Pancreas (tissue), 10 donors: ENCODE results near the gene USP24. TPM values are rescaled to one million over a fixed set of nuclear protein-coding genes. Genes with fewer than 3 reads are reported as not detected.

Source experiments
- ATAC-seq, 4 donors: fragments of 200-7000 bp; cut with Tn5 transposase; one replicate each; pipeline versions ENCODE4 v1.8.0 to v1.9.1; 2020; ENCODE audit warnings: mild to moderate bottlenecking in 4 of 4, moderate library complexity in 4 of 4
- DNase-seq, 6 donors: peaks; one replicate each; pipeline ENCODE4 v3.0.0-alpha.2; 2020
- FAIRE-seq: peaks from 2 replicates; lab custom pipeline; 2012; peaks lifted over from hg19 to GRCh38; lab: Jason Lieb, UNC
- H3K27ac ChIP-seq, 4 donors: fragments of 200-600 bp; sonication (generic); 1 replicate in 3 of 4; 2 replicates in 1 of 4; pipeline versions ENCODE4 v1.5.0 to v1.8.0; 2020
- H3K27me3 ChIP-seq, 4 donors: fragments of 200-600 bp; one replicate each; pipeline ENCODE4 v1.8.0; 2021
- H3K36me3 ChIP-seq, 3 donors: fragments of 200-600 bp; sonication (generic) in 1 of 3; one replicate each; pipeline versions ENCODE4 v1.5.0 to v1.8.0; 2020 to 2021
- H3K4me1 ChIP-seq, 3 donors: fragments of 200-600 bp; one replicate each; pipeline ENCODE4 v1.8.0; 2021
- H3K4me3 ChIP-seq, 4 donors: fragments of 200-600 bp; sonication (generic) in 2 of 4; one replicate each; pipeline versions ENCODE4 v1.5.0 to v1.8.0; 2020 to 2021
- H3K9me3 ChIP-seq, 4 donors: fragments of 200-600 bp; one replicate each; pipeline ENCODE4 v1.8.0; 2021
- CTCF ChIP-seq, 4 donors: fragments of 200-600 bp; sonication (generic) in 3 of 4; IDR thresholded peaks; one replicate each; pipeline versions ENCODE4 v1.5.0 to v1.8.0; 2021; ENCODE audit warnings: antibody characterized with exemption in 4 of 4
- whole genome bisulfite sequencing, 2 donors: extraction: QIAGEN DNeasy Blood & Tissue Kit; methylation state at CpG; one replicate each; pipeline ENCODE4 v1.1.7; 2013; 5-methylcytosine and 5-hydroxymethylcytosine counted together
- intact Hi-C, 3 donors: fragments of 100-400 bp; cut with DNase I; formaldehyde crosslinking; loops; one replicate each; pipeline versions ENCODE4 v1.11.1 to v1.14.2; 2022
- polyA plus RNA-seq, 2 donors: library from polyadenylated mRNA; stranded (reverse); fragments of 200-250 nt; gene quantifications; one replicate each; pipeline ENCODE4 v1.2.3, GENCODE V29; 2013
- total RNA-seq, 6 donors: library from RNA; stranded (reverse); fragmentation: NEBNext Ultra II Directional in 4 of 6; extraction: Animal tissue kit (Norgen Biotek cat#: 25700) in 4 of 6; gene quantifications; one replicate each; pipeline versions ENCODE4 v1.2.1 to v1.2.4, GENCODE V29; 2021 to 2023
- donor health status: healthy with polysubstance abuse.
- donor health status: DM: no; HTN: no; CAD: no; lungs with moderate emphysema.
- donor health status: DM: no; HTN: no; CAD: no.
- donor health status: control.
- donor health status: control.
- donor health status: Bipolar disorder and iron deficiency.
- donor health status: DM: yes; HTN: yes; CAD: no.
- donor health status: DM: no; HTN: no; CAD: no.
- donor health status: DM: no; HTN: no; CAD: no.
- donor health status: DM: yes; HTN: yes; CAD: no.

The USP24 gene
- total and polyA plus RNA-seq, 8 donors: 7.5 to 26.8 (median 14.5) TPM

- intact Hi-C loops: no loop called here
- no peak for FAIRE-seq
- Histone ChIP-seq H3K4me1 (no peaks in the 10 kb centered on the region), H3K27ac (no peak overlapping the region), H3K36me3 (no peaks in the 10 kb centered on the region), H3K27me3 (no peaks in the 10 kb centered on the region), H3K9me3 (no peaks in the 10 kb centered on the region), H3K4me3 (no peak overlapping the region)
- no peak for TF ChIP-seq CTCF (IDR thresholded peaks at IDR 0.05)
- WGBS, 2 donors: 95 to 97% methylated on average over 5 of the region's 5 CpGs
- no peak for DNase-seq
- ATAC-seq: no peak
Measured at GRCh38 chr1:55180075-55180670, 35.0 kb downstream of the USP24 start.

GRCh38 chr1:55179177-55179835 is 35.9 kb downstream of the USP24 start:
- H3K27ac ChIP-seq: no peak overlapping the region
- H3K9me3 ChIP-seq: no peaks in the 10 kb centered on the region
- no peaks in the 10 kb centered on the region for H3K27me3 ChIP-seq
- no peak overlapping the region for H3K4me3 ChIP-seq
- 89 to 99% methylated on average over 3 of the region's 3 CpGs for WGBS, 2 donors
- FAIRE-seq: no peak
- TF ChIP-seq CTCF (IDR thresholded peaks at IDR 0.05): no peak
- no peaks in the 10 kb centered on the region for H3K4me1 ChIP-seq
- no peak for DNase-seq
- ATAC-seq: no peak
- intact Hi-C loops: no loop called here
- H3K36me3 ChIP-seq: no peaks in the 10 kb centered on the region

DNA sequence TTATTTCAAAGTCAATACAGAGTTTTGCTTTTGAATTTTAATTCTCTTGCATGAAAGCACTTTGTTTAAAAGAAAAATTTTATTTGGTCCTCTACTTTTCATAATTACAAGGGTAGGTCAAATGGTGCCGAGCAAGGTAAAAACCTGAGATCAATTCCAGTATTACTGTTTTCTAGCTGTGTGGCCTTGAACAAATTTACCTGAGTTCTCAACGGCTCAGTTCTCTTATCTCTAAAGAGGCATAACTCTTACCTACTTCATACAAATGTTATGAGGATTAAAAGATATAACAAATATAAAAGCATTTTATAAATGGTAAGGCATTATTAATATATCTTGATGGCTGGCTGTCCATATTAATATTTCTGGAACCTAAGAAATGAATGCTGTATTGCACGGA is 42.5 kb downstream of the USP24 start:
- no peak for FAIRE-seq
- no peak for TF ChIP-seq CTCF (IDR thresholded peaks at IDR 0.05)
- H3K27ac ChIP-seq: no peak overlapping the region
- H3K27me3 ChIP-seq: no peaks in the 10 kb centered on the region
- no peak for DNase-seq
- intact Hi-C loops: no loop called here
- peak in 3 of 4 donors; percentile 38 to 54 (median 53) for ATAC-seq
- H3K4me1 ChIP-seq: no peaks in the 10 kb centered on the region
- 42 to 45% methylated on average over 3 of the region's 3 CpGs for WGBS, 2 donors
- no peaks in the 10 kb centered on the region for H3K9me3 ChIP-seq
- H3K36me3 ChIP-seq: peaks cover 0 to 10% (median 0%) of the 10 kb centered on the region in 3 donors
- no peak overlapping the region for H3K4me3 ChIP-seq

GRCh38 chr1:55172272-55172671 is 42.9 kb downstream of the USP24 start:
- no peak for ATAC-seq
- no peaks in the 10 kb centered on the region for H3K27me3 ChIP-seq
- H3K4me1 ChIP-seq: no peaks in the 10 kb centered on the region
- H3K27ac ChIP-seq: no peak overlapping the region
- FAIRE-seq: no peak
- DNase-seq: no peak
- no peak for TF ChIP-seq CTCF (IDR thresholded peaks at IDR 0.05)
- no peak overlapping the region for H3K4me3 ChIP-seq
- intact Hi-C loops: no loop called here
- no peaks in the 10 kb centered on the region for H3K9me3 ChIP-seq
- peaks cover 0 to 10% (median 0%) of the 10 kb centered on the region in 3 donors for H3K36me3 ChIP-seq
- 87 to 88% methylated on average over 2 of the region's 2 CpGs for WGBS, 2 donors

DNA sequence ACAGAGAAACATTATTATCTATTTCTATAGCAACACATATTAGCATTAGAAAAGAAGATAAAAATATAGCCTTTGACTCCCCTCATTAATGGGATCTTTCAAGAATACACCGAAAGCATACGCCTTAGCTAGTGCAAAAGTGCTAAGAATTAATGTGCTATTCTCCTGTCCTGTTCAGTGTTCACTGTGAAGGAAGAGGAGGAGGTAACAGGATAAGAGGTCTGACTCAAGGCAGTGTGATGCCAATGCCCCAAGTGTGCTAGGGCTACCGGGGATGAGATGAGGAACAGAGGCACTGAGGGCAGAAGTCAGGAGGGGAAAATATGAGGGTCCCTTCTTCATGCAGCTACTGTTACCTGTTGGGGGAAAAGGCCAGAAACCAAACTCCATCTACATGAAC is 43.5 kb downstream of the USP24 start:
- no peak for TF ChIP-seq CTCF (IDR thresholded peaks at IDR 0.05)
- Histone ChIP-seq H3K27ac (no peak overlapping the region), H3K4me1 (no peaks in the 10 kb centered on the region), H3K4me3 (no peak overlapping the region), H3K27me3 (no peaks in the 10 kb centered on the region), H3K9me3 (no peaks in the 10 kb centered on the region), H3K36me3 (peaks cover 0 to 10% (median 0%) of the 10 kb centered on the region in 3 donors)
- no peak for ATAC-seq
- FAIRE-seq: no peak
- intact Hi-C loops: no loop called here
- 94 to 97% methylated on average over 3 of the region's 3 CpGs for WGBS, 2 donors
- no peak for DNase-seq
